ENCODE measurements around the gene MPND.
"Not testable (repeated sequence)": the region's sequence is repeated elsewhere in the genome, so short reads cannot be mapped to it uniquely, and the experiment has no call there.

MPND gene

GRCh38 chr19:4322942-4323665, 20.3 kb upstream of the MPND start:
- DNase-seq, result no peak

GRCh38 chr19:4323692-4324091, 19.7 kb upstream of the MPND start:
- DNase-seq, result no peak

GRCh38 chr19:4324228-4324627, 19.1 kb upstream of the MPND start:
- no peak for DNase-seq

GRCh38 chr19:4326215-4326836, 17.0 kb upstream of the MPND start:
- DNase-seq, result no peak

- no peak for DNase-seq
Observed at GRCh38 chr19:4326837-4327251, 16.5 kb upstream of the MPND start.

DNA sequence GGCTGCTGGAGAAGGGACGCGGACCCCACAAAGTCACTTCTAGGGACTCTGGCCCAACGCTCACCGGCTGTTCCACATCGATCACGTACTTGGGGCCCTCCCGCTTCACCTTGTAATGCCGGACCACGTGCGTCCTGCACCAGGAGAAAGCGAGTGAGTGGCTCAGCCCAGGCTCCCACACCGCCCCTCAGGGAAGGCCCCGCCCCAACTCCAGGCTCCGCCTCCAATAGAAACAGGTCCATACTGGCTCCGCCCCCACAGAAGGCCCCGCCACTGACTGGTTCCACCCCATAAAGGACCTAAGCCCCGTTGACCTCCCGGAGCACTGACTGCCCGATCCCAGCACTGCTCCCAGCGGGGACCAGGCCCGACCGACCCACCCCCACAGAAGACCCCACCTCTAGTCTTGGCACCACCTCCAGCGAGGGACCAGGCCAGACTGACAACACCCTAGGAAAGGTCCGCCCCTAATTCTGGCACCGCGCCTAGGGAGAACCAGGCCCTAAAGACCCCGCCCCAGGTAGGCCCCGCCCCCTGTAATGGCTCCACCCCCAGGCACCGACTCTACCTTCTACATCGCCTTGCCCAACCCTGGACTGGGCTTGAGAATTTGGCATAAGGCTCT, 16.0 kb upstream of the MPND start:
- DNase-seq, result no peak

DNA sequence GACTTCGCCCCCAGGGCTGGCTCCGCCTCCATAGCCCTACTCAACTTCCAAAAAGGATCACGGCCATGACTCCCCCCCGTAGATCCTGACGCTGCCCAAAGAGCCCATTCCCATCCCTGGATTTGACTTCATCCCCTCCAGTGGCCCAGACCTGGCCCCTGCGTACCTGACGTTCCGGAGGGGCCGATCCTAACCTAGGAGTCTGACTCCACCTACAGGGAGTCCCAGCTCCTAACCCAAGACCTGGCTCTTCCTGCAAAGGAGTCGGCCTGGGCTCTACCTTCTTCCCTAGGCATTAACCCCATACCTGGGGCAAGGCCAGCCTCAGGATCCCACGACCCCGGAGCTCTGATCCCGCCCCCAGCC, 15.5 kb upstream of the MPND start:
- no peak for DNase-seq

DNA sequence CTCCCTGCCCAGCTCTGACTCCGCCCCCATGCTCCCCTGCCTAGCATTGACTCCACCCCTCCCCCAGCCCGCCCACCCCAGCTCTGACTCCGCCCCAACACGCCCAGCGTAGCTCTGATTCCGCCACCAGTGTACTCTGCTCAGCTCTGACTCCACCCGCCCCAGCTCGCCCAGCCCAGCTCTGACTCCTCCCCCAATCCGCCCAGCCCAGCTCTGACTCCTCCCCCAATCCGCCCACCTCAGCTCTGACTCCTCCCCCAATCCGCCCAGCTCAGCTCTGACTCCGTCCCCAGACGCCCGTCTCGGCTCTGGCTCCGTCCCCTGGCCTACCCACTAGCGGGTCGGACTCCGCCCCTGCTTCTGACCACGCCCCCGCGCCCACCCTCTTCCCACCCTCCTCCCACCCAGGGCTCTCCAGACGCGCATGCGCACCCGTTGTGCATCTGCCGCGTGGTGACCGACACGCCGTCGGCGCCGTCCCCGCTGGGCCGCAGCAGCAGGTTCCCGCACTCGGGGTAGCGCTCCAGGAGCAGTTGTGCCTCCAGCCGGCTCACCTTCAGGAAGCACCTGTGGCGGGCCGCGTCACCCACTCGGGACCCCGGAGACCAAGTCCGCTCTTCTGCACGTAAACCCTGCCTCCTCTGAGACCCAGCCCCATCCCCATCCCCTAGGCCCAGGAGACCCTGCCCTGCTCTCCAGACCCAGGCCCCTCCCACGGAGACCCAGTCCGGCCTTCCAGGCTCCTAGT, 14.9 kb upstream of the MPND start:
- no peak for DNase-seq

DNA sequence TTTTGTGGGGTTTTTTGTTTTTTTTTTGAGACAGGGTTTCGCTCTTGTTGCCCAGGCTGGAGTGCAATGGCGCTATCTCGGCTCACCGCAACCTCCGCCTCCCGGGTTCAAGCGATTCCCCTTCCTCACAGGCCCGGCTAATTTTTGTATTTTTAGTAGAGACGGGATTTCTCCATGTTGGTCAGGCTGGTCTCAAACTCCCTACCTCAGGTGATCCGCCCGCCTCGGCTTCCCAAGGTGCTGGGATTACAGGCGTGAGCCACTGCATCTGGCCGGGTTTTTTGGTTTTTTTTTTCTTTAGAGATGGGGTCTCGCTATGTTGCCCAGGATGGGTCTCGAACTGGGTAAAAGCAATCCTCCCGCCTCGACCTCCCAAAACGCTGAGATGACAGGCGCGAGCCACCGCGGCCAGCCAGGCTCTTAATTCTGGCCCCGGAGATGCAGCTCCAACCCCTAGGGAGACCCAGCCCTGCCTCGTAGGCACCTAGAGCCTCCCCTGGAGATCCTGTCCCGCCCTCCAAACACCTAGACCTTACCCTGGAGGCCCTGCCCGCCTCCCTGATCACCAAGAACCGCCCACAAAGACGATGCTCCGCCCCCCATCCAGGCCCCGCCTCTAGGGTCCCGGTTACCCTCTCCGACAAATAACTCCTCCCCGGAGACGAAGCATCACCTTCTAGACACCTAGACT, 14.2 kb upstream of the MPND start:
- DNase-seq, result not testable (repeated sequence)

DNA sequence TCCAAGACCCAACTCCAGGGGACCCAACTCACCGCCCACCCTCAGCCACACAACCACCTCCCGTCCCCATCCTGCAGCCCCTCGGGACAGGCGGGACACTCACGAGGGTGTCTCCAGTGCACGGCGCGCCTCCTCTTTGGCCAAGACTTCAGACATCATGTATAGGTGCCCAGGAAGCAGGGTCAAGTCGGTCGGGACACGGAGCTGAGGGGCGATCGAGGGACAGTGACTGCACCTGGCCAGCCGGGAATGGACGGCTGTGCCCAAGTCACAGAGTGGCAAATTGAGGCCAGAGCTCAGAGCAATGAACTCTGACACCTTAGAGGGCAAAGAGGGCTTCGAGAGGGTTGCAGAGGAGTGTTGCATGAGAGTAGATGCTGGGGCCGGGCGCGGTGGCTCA, 13.5 kb upstream of the MPND start:
- no peak for DNase-seq

- no peak for DNase-seq
Observed at GRCh38 chr19:4334929-4335570, 8.3 kb upstream of the MPND start.

DNA sequence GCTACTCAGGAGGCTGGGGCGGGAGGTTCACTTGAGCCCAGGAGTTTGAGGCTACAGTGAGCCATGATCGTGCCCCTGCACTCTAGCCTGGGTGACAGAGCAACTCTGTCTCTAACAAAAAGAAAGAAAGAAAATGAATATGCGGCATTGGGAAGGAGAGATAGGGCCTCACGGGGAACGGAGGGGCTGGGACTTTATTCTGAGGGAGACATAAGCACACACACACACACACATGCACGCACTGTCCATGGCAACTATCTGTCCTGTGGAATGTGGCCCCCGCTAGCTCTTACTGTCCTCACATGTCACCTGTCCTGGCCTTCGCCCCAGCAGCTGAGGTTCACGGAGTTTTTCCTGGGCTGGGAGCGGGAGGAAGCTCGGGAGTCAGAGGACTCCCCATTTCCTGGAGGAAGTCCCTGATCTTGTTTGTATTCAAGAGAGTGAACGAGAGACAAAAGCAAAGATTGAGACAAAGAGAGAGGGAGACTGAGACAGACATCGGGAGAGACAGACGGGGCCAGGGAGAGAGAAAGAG, 5.4 kb upstream of the MPND start:
- DNase-seq, result no peak

DNA sequence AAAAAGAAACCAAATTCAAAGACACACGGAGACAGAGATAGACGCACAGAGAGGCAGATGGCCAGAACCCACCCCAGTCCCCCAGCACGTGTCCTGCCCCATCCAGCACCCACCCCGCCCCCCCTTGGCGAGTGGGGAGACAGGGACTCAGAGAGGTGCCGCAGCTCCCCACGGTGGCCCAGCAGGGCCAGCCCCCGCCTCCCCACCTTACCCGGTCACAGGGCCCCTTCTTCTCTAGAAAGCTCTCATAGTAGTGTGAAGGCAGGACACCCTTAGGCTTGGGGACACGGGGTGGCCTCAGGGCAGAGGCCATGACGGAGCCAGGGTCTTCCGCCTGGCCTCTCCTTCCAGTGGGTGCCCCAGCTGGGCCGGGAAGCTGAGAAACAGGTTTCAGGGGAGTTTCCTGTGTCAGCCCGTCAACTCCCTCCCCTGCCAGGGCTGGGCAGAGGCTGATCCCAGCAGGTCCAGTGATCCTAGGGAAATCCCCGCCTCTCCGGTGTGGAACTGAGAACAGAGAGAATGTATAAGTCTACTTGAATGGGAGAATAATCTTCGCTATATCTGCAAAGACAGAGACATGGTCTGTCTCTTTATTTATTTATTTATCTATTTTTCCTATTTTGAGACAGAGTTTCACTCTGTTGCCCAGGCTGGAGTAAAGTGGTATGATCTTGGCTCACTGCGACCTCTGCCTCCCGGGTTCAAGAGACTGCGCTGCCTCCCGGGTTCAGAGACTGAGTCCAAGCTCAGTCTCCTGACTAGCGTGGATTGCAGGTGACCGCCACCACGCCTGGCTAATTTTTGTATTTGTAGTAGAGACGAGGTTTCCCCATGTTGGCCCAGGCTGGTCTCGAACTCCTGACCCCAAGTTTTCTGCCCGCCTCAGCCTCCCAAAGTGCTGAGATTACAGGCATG, 4.7 kb upstream of the MPND start, which contains the start of gene STAP2:
TSS of gene STAP2 (minus strand) at position 387 of the 915 bp plus-strand sequence. CDS start at position 313, 74 bp downstream.
- DNase-seq, result peak; percentile 23

DNA sequence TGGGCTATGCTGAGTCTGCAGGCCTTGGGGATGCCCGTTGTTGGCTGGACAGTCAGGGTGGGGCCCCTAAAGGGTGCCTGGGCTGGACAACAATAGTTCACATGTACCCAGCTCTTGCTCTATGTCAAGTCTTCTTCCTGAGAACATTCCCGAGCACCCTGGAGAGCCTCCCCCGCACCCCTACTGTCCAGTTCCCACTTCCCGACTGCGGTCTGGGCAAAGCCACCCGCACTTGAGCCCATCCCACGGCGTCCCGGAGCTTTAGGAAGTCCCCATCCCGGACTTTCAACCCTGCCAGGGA, 1.1 kb upstream of the MPND start:
- no peak for DNase-seq

DNA sequence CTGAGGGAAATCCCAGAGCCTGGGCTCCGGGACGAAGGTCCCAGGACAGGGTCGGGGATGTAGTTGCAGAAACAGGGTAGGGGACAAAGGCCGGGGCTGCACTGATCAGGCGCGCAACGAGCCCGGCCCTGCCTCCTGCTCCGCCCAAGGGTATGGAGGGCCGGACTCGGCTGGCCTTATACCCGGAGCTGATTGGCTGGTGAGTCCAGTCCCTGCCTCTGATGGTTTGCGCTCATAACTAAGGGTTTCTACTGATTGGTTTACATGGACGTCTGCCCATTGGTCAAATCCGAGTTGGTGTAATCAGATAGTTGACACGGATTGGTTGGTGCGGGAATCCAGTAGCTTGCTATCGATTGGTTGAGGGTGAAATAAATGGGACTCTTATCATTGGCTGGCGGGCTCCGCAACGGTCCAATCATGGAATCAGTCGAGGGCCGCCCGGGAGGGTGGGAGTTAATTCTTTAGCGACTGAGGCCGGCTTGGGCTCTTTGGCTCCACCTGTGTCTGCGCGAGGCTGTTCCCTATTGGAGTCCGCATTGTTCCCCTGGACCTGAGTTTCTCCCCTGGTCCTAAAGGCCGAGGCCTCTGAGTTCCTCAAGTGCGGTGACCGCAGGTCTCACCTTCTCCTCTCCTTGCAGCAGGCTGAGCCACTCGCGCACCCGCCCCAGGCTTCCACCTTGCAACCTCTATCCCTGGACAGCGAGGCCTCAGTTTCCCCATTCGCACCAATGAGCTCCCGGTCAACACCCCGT, 570 bp upstream of the MPND start:
- peak; percentile 99 for DNase-seq

- DNase-seq, result no peak
Observed at GRCh38 chr19:4345342-4346019, 2.1 kb downstream of the MPND start.

GRCh38 chr19:4346020-4346383, 2.6 kb downstream of the MPND start:
- no peak for DNase-seq

GRCh38 chr19:4347521-4347920, 4.2 kb downstream of the MPND start:
- no peak for DNase-seq

DNA sequence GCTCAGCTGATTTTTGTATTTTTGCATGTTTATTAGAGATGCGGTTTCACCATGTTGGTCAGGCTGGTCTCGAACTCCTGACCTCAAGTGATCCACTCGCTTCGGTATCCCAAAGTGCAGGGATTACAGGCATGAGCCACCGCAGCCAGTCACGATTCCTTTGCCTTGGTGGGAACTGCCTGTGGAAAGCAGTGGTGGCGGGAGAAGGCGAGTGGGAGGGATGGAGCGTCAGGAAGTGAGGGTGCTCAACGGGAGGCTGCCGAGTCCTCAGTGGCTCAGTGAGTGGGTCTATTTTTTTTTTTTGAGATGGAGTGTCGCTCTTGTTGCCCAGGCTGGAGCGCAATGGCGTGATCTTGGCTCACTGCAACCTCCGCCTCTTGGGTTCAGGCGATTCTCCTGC, 5.9 kb downstream of the MPND start:
- DNase-seq, result not testable (repeated sequence)

DNA sequence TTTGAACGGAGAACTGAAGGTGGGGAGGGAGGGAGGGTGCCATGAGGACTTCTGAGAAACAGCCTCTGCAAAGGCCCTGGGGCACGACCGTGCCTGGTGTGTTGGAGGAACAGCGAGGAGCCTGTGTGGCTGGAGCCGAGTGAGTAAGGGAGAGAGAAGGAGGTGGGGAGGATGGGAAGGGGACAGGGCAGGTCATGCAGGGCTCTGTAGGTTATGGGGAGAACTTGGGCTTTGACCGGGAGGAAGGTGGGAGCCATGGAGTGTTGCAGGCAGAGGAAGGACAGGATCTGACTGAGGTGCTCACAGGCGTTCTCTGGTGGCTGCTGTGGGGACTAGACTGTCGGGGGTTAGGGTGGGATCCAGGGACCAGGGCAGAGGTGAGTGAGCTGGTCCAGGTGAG, 6.7 kb downstream of the MPND start:
- no peak for DNase-seq

Measured in NCI-H2029 (cell line).